Measurements from ENCODE around the gene CDKL1. TPM values are rescaled to one million over a fixed set of nuclear protein-coding genes. Genes with fewer than 3 reads are reported as not detected.

The CDKL1 gene
- total RNA-seq, 1 donor from 2014 or later, result 2.5 TPM

DNA sequence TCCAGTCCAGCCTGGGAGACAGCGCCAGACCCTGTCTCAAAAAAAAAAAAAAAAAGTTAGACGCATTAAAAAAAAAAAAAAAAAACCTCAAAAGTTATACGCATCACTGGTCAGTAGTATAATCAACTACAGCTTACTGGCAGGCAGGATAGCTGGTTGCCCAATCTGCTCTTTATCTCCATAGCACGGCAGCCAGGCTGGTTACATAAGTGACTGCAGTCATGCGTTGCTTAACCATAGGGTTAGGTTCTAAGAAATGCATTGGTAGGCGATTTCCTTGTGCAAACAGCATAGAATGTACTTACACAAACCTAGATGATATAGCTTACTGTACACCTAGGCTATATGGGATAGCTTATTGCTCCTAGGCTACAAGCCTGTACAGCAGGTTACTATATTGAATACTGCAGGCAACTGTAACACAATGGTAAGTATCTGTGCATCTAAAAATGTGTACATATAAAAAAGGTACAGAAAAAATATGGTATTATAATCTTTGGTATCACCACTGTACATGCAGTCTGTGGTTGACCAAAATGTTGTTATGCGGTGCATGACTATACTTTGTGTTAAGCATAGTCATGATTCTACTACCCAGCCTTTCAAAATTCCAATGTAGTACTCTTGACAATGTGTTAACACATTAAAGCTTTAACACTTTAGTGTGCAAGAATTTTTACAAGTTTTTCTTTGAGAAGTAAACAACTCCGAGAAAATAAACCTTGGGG lies 92.8 kb downstream of the CDKL1 start:
- no peaks in the 10 kb centered on the region for H3K4me1 Mint-ChIP-seq
- peaks cover 5% of the 10 kb centered on the region for H3K9me3 Mint-ChIP-seq
- no peak overlapping the region for H3K27ac Mint-ChIP-seq
- TF ChIP-seq, protein P1, sequence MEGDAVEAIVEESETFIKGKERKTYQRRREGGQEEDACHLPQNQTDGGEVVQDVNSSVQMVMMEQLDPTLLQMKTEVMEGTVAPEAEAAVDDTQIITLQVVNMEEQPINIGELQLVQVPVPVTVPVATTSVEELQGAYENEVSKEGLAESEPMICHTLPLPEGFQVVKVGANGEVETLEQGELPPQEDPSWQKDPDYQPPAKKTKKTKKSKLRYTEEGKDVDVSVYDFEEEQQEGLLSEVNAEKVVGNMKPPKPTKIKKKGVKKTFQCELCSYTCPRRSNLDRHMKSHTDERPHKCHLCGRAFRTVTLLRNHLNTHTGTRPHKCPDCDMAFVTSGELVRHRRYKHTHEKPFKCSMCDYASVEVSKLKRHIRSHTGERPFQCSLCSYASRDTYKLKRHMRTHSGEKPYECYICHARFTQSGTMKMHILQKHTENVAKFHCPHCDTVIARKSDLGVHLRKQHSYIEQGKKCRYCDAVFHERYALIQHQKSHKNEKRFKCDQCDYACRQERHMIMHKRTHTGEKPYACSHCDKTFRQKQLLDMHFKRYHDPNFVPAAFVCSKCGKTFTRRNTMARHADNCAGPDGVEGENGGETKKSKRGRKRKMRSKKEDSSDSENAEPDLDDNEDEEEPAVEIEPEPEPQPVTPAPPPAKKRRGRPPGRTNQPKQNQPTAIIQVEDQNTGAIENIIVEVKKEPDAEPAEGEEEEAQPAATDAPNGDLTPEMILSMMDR (IDR thresholded peaks at IDR 0.05), result no peak
- TF ChIP-seq EZH2 (IDR thresholded peaks at IDR 0.05) (no peak), EZH2phosphoT487 (IDR thresholded peaks at IDR 0.05) (no peak)
- H3K4me3 ChIP-seq, result no peak overlapping the region
- no peaks in the 10 kb centered on the region for H3K4me1 ChIP-seq
- peaks cover 2% of the 10 kb centered on the region for H3K27me3 Mint-ChIP-seq (ENCODE audit: insufficient read depth, low read depth)
- no peaks in the 10 kb centered on the region for H4K20me1 ChIP-seq (ENCODE audit: low read depth)
- no peak overlapping the region for H3K4me2 ChIP-seq
- H3K4me3 Mint-ChIP-seq, result no peak overlapping the region
- H3K36me3 Mint-ChIP-seq, result peaks cover 38% of the 10 kb centered on the region
- no peak overlapping the region for H3K9ac ChIP-seq
- DNase-seq (ENCODE audit: low spot score), result no peak
- H3K27me3 ChIP-seq, result no peaks in the 10 kb centered on the region
- no peaks in the 10 kb centered on the region for H3F3A ChIP-seq (ENCODE audit: low read depth)
- H3K27ac ChIP-seq, result no peak overlapping the region
- H3K79me2 ChIP-seq (ENCODE audit: low read depth), result peaks cover 48% of the 10 kb centered on the region
- H2AFZ ChIP-seq (replicated peaks), result no peak overlapping the region
- no peaks in the 10 kb centered on the region for H3K9me3 ChIP-seq (ENCODE audit: low read depth)
- H3K36me3 ChIP-seq, result peaks cover 3% of the 10 kb centered on the region

DNA sequence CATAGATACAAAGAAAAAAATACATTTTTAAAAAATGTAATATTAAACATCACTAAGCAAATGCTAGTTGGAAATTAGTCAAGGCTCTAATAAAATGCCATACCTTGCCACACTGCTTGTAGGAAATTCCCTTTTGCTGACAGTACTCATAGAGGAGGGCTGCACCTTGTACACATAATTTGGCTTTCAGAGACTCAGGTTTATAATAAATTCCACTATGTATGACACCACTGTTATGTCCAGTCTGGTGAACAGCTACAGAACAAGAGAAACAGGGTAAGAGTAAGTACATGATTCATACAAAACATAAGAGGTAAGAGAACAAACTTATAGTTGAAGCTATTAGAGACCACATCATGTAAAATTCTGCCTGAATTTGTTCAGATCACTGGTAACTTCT lies 94.8 kb downstream of the CDKL1 start:
- no peak overlapping the region for H3K4me3 Mint-ChIP-seq
- H3K27ac ChIP-seq, result no peak overlapping the region

DNA sequence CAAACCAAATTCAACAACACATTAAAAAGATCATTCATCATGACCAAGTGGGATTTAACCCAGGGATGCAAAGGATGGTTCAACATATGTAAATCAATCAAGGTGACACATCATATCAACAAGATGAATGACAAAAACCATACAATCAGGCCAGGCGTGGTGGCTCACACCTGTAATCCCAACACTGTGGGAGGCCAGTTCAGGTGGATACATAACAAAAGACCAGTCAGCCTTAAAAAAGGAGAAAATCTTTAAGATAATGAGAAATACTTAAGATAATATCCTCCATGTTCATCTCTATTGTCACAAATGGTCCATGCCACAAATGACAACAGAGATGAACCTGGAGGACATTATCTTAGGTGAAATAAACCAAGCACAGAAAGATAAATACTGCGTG lies 97.1 kb downstream of the CDKL1 start:
- H3K27ac ChIP-seq, result no peak overlapping the region
- H3K4me3 Mint-ChIP-seq, result no peak overlapping the region
- H3K4me3 ChIP-seq, result no peak overlapping the region
- peaks cover 18% of the 10 kb centered on the region for H3K79me2 ChIP-seq (ENCODE audit: low read depth)
- no peaks in the 10 kb centered on the region for H3K27me3 ChIP-seq
- H3K36me3 ChIP-seq, result peaks cover 7% of the 10 kb centered on the region
- no peak overlapping the region for H2AFZ ChIP-seq (replicated peaks)
- peaks cover 31% of the 10 kb centered on the region for H3K36me3 Mint-ChIP-seq
- no peaks in the 10 kb centered on the region for H4K20me1 ChIP-seq (ENCODE audit: low read depth)
- no peaks in the 10 kb centered on the region for H3F3A ChIP-seq (ENCODE audit: low read depth)
- H3K9me3 ChIP-seq (ENCODE audit: low read depth), result no peaks in the 10 kb centered on the region
- no peaks in the 10 kb centered on the region for H3K27me3 Mint-ChIP-seq (ENCODE audit: insufficient read depth, low read depth)
- H3K9ac ChIP-seq, result no peak overlapping the region
- TF ChIP-seq EZH2phosphoT487 (IDR thresholded peaks at IDR 0.05) (no peak), EZH2 (IDR thresholded peaks at IDR 0.05) (no peak)
- TF ChIP-seq, protein P1 (IDR thresholded peaks at IDR 0.05), result no peak
- no peaks in the 10 kb centered on the region for H3K4me1 Mint-ChIP-seq
- no peak overlapping the region for H3K4me2 ChIP-seq
- H3K27ac Mint-ChIP-seq, result no peak overlapping the region
- DNase-seq (ENCODE audit: low spot score), result no peak
- H3K4me1 ChIP-seq, result no peaks in the 10 kb centered on the region
- H3K9me3 Mint-ChIP-seq, result no peaks in the 10 kb centered on the region

More for the DNA sequence above, 94.8 kb downstream of the CDKL1 start:
- Histone ChIP-seq H3K4me3 (no peak overlapping the region), H3K36me3 (peaks cover 3% of the 10 kb centered on the region), H3K9me3 (ENCODE audit: low read depth) (no peaks in the 10 kb centered on the region), H3K9ac (no peak overlapping the region), H2AFZ (replicated peaks) (no peak overlapping the region), H3K27me3 (no peaks in the 10 kb centered on the region), H3K4me2 (no peak overlapping the region), H3K79me2 (ENCODE audit: low read depth) (peaks cover 38% of the 10 kb centered on the region), H3K4me1 (no peaks in the 10 kb centered on the region), H3F3A (ENCODE audit: low read depth) (no peaks in the 10 kb centered on the region), H4K20me1 (ENCODE audit: low read depth) (no peaks in the 10 kb centered on the region)
- TF ChIP-seq, protein P1 (IDR thresholded peaks at IDR 0.05), result no peak
- TF ChIP-seq EZH2 (IDR thresholded peaks at IDR 0.05) (no peak), EZH2phosphoT487 (IDR thresholded peaks at IDR 0.05) (no peak)
- no peak overlapping the region for H3K27ac Mint-ChIP-seq
- DNase-seq (ENCODE audit: low spot score), result no peak
- no peaks in the 10 kb centered on the region for H3K4me1 Mint-ChIP-seq
- peaks cover 4% of the 10 kb centered on the region for H3K9me3 Mint-ChIP-seq
- peaks cover 39% of the 10 kb centered on the region for H3K36me3 Mint-ChIP-seq
- no peaks in the 10 kb centered on the region for H3K27me3 Mint-ChIP-seq (ENCODE audit: insufficient read depth, low read depth)
